GM12874 (cell line): ENCODE results near the gene PCK2.

ENCODE experiments used
- CTCF ChIP-seq: IDR thresholded peaks from 2 replicates; pipeline ENCODE4 v1.5.1; 2011; ENCODE audit warnings: low read depth, mild to moderate bottlenecking, control low read depth, low read length, moderate library complexity; ENCODE audit not compliant: insufficient read depth

Gene PCK2

DNA sequence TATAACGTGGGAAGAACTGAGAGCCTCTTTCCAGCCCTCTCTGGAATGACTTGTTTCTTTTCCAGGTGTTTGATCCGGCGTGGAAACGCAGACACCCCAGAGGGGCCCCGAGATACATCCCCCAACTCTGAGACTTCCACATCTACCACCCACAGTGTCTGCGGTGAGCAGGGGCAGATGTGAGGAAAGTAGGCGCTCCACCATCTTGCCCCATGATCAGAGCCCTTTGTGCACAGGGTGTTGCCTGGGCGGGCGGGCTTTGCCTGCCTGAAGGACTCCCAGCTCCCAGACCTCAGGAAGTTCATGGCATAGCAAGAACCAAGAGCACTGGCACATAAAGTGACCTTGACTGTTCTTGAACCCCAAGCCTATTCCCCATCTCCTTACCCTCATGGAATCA is 39.5 kb upstream of the PCK2 start:
- no peak for TF ChIP-seq CTCF

DNA sequence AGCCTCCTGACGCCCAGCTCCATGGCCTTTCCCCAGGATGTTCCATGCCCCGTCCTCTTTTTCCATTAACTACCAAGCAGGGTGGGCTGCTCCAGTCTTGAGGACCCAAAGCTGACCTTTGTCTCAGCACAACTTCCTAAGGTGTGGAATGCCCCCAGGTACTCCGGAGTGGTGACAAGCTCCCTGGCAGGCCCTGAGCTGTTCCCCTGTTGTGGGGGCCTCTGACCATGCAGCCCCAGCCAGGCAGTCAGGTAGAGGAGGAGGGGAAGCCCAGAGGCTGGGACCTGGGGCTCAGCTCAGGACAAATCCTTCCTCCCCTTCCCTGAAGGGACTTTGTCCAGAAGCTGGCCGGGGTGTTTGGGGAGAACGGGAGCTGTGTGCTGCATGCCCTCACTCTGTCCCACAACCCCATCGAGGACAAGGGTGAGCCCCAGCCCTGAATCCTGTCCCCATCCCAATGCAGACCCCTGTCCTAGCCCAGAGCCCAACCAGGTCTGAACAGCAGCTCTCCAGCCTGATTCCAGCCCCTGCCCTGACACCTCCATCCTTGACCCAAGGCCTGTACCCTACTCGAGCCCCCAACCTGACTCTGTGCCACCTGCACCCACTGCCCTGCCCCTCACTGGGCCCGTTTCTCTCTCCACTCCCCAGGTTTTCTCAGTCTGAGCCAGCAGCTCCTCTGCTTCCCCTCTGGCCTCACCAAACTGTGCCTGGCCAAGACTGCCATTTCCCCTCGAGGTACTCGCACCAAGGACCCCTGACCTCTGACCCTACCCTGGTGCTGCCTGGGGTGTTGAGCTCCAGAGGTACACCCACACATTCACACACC is 37.9 kb upstream of the PCK2 start:
- TF ChIP-seq CTCF, result no peak

- TF ChIP-seq CTCF, result no peak
Measured at GRCh38 chr14:24056800-24057184, 37.3 kb upstream of the PCK2 start.

DNA sequence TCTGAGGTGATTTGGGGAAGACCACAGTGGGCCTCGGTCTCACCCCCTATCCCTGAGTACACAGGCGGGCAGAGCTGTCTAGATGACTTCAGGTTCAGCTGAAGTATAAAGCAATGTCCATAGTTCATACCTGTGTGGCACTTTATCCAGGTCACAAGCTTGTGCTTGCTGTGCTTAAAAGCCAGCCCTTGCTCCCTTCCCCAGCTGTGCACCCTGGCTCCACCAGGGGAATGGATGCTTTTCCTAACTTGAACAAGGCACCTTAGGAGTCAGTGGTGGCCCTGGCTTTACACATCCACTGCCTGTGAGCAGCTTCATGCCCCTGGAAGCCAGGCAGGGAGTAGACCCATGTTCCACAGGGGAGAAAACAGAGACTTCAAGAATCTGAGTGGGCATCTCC is 36.8 kb upstream of the PCK2 start:
- no peak for TF ChIP-seq CTCF

- TF ChIP-seq CTCF, result no peak
Measured at GRCh38 chr14:24057867-24058259, 36.2 kb upstream of the PCK2 start.

DNA sequence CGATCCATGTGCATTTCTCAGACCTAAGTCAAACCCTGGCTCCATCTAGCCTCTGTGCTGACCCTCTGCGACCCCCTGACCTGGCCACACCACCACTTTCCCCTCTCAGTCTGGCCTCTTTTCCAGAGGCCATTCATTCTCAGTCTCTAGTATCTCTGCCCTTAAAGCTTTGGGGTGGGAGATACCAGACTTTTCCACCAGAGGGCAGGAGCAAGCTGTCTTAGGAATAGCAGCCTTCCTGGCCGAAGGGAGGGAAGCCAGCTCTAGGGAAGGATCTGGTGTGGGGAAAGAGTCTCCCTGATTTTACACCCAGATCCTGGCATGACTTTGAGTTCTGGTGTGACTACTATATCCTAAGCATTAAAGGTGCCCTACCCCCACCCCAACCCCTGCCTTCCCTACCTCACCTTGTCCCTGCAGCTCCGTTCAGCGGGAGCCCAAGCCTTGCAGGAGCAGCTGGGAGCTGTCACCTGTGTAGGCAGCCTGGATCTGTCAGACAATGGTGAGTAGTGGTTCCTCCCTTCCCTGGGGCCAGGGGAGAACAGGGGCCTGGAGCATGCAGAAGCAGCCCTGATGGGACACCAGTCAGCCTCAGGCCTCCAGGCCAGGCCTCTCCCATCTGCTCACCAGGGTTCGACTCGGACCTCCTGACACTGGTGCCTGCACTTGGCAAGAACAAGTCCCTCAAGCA is 35.7 kb upstream of the PCK2 start:
- peak; percentile 63 for TF ChIP-seq CTCF

- no peak for TF ChIP-seq CTCF
Measured at GRCh38 chr14:24058951-24059475, 35.1 kb upstream of the PCK2 start.
